GM21526 (cell line): ENCODE data around the gene BECN2.

Experiments
- ATAC-seq: cut with Tn5 transposase; IDR thresholded peaks from one replicate; pipeline ENCODE4 v1.9.1; 2021; ENCODE audit warnings: moderate library complexity; ENCODE audit not compliant: unreplicated experiment, low FRiP score

BECN2 gene

GRCh38 chr1:241957692-241958494 lies at the start of gene BECN2:
Gene BECN2, plus strand, starts transcription at chr1:241957767. Its CDS starts 0 bp downstream, at chr1:241957767.
- ATAC-seq = no peak

GRCh38 chr1:241916196-241916595 lies 41.4 kb upstream of the BECN2 start:
- ATAC-seq = no peak

- ATAC-seq = no peak
Measured at GRCh38 chr1:241917487-241917886, 40.1 kb upstream of the BECN2 start.

GRCh38 chr1:241918879-241919278 lies 38.7 kb upstream of the BECN2 start:
- no peak for ATAC-seq

- no peak for ATAC-seq
Measured at GRCh38 chr1:241924080-241924808, 33.3 kb upstream of the BECN2 start.

- no peak for ATAC-seq
Measured at GRCh38 chr1:241926141-241926540, 31.4 kb upstream of the BECN2 start.

GRCh38 chr1:241927321-241927720 lies 30.2 kb upstream of the BECN2 start:
- no peak for ATAC-seq

GRCh38 chr1:241932845-241933244 lies 24.7 kb upstream of the BECN2 start:
- no peak for ATAC-seq

GRCh38 chr1:241934201-241934848 lies 23.2 kb upstream of the BECN2 start:
- ATAC-seq = no peak

- no peak for ATAC-seq
Measured at GRCh38 chr1:241934866-241935265, 22.7 kb upstream of the BECN2 start.

GRCh38 chr1:241939798-241940197 lies 17.8 kb upstream of the BECN2 start:
- no peak for ATAC-seq

- ATAC-seq = no peak
Measured at GRCh38 chr1:241942738-241943137, 14.8 kb upstream of the BECN2 start.

- no peak for ATAC-seq
Measured at GRCh38 chr1:241944300-241944699, 13.3 kb upstream of the BECN2 start.

GRCh38 chr1:241947354-241947753 lies 10.2 kb upstream of the BECN2 start:
- no peak for ATAC-seq

- no peak for ATAC-seq
Measured at GRCh38 chr1:241950390-241950789, 7.2 kb upstream of the BECN2 start.

GRCh38 chr1:241962153-241962552 lies 4.6 kb downstream of the BECN2 start:
- no peak for ATAC-seq

GRCh38 chr1:241963722-241964121 lies 6.2 kb downstream of the BECN2 start:
- ATAC-seq = no peak

GRCh38 chr1:241964550-241965282 lies 7.1 kb downstream of the BECN2 start:
- ATAC-seq = no peak

GRCh38 chr1:241968611-241969010 lies 11.0 kb downstream of the BECN2 start:
- no peak for ATAC-seq

GRCh38 chr1:241972703-241973369 lies 15.3 kb downstream of the BECN2 start:
- ATAC-seq = no peak
